ENCODE results near the gene SDCCAG8. TPM values are rescaled to one million over a fixed set of nuclear protein-coding genes. Genes with fewer than 3 reads are reported as not detected.
A peak's percentile ranks its signal among the peaks of the same experiment; 100 is the strongest.

The SDCCAG8 gene
- total RNA-seq, 1 donor = 42.7 TPM

DNA sequence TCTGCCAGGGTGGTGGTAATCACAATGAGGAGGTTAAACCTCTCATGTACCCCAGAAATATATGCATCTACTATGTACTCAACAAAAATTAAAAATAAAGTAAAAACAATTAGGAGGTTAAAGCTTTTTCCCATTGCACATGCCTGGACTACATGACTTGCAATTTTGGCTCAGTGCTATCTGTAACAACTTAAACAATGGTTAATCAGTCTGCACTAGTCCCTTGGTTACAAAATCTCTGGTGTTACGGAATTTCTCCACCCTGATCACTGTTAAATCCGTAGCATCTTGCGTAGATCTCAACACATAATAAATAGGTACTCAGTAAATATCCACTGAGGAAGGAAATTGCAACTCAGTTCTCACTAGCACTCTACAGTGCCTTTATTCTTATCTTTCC, 66.5 kb downstream of the SDCCAG8 start:
- no peak overlapping the region for H3K4me3 ChIP-seq (ENCODE audit: insufficient read depth, low read length)
- no peak overlapping the region for H3K4me2 ChIP-seq (ENCODE audit: insufficient read depth, low read length)
- H2AFZ ChIP-seq (ENCODE audit: low read length) = no peak overlapping the region
- peaks cover 13% of the 10 kb centered on the region for H3K36me3 ChIP-seq (ENCODE audit: insufficient read depth, low read length)
- H3K79me2 ChIP-seq (ENCODE audit: insufficient read depth, low read length) = no peaks in the 10 kb centered on the region
- H3K9me3 ChIP-seq (ENCODE audit: low read depth, low read length) = no peaks in the 10 kb centered on the region
- TF ChIP-seq, protein P1, sequence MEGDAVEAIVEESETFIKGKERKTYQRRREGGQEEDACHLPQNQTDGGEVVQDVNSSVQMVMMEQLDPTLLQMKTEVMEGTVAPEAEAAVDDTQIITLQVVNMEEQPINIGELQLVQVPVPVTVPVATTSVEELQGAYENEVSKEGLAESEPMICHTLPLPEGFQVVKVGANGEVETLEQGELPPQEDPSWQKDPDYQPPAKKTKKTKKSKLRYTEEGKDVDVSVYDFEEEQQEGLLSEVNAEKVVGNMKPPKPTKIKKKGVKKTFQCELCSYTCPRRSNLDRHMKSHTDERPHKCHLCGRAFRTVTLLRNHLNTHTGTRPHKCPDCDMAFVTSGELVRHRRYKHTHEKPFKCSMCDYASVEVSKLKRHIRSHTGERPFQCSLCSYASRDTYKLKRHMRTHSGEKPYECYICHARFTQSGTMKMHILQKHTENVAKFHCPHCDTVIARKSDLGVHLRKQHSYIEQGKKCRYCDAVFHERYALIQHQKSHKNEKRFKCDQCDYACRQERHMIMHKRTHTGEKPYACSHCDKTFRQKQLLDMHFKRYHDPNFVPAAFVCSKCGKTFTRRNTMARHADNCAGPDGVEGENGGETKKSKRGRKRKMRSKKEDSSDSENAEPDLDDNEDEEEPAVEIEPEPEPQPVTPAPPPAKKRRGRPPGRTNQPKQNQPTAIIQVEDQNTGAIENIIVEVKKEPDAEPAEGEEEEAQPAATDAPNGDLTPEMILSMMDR (IDR thresholded peaks at IDR 0.05; ENCODE audit: extremely low read depth, low read depth, low read length) = no peak
- no peak overlapping the region for H3K27ac ChIP-seq (ENCODE audit: low read depth, low read length)
- H3K27me3 ChIP-seq (ENCODE audit: insufficient read depth, low read length) = no peaks in the 10 kb centered on the region
- H4K20me1 ChIP-seq (ENCODE audit: insufficient read depth, low read length) = no peaks in the 10 kb centered on the region
- peaks cover 3% of the 10 kb centered on the region for H3K4me1 ChIP-seq (ENCODE audit: insufficient read depth, low read length)
- no peak for DNase-seq (ENCODE audit: insufficient read length, low spot score, missing footprints)

DNA sequence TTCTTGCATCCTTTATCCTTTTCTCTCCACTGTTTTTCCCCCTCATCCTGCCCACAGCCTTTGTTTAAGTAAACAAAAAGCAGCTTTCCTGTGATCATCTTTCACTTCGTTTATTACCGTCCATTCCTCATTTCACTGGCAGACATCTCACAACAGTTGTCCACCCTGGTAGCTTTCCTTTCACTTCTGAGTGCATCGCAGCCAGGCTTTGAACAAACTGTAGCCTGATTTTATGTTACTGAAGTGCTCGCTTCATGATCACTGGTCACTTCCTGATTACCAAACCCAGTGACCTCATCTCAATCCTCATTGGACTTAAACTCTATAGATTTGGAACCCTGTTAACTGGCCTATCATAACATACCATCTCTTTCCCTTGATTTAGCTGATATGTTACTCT, 67.7 kb downstream of the SDCCAG8 start:
- no peaks in the 10 kb centered on the region for H3K27me3 ChIP-seq (ENCODE audit: insufficient read depth, low read length)
- no peaks in the 10 kb centered on the region for H4K20me1 ChIP-seq (ENCODE audit: insufficient read depth, low read length)
- peaks cover 2% of the 10 kb centered on the region for H3K36me3 ChIP-seq (ENCODE audit: insufficient read depth, low read length)
- TF ChIP-seq, protein P1 (IDR thresholded peaks at IDR 0.05; ENCODE audit: extremely low read depth, low read depth, low read length) = no peak
- DNase-seq (ENCODE audit: insufficient read length, low spot score, missing footprints) = peak; percentile 42
- peak overlapping the region; percentile 12 for H2AFZ ChIP-seq (ENCODE audit: low read length)
- no peak overlapping the region for H3K4me3 ChIP-seq (ENCODE audit: insufficient read depth, low read length)
- H3K9me3 ChIP-seq (ENCODE audit: low read depth, low read length) = no peaks in the 10 kb centered on the region
- H3K79me2 ChIP-seq (ENCODE audit: insufficient read depth, low read length) = no peaks in the 10 kb centered on the region
- H3K4me1 ChIP-seq (ENCODE audit: insufficient read depth, low read length) = peaks cover 3% of the 10 kb centered on the region
- no peak overlapping the region for H3K27ac ChIP-seq (ENCODE audit: low read depth, low read length)
- H3K4me2 ChIP-seq (ENCODE audit: insufficient read depth, low read length) = no peak overlapping the region

DNA sequence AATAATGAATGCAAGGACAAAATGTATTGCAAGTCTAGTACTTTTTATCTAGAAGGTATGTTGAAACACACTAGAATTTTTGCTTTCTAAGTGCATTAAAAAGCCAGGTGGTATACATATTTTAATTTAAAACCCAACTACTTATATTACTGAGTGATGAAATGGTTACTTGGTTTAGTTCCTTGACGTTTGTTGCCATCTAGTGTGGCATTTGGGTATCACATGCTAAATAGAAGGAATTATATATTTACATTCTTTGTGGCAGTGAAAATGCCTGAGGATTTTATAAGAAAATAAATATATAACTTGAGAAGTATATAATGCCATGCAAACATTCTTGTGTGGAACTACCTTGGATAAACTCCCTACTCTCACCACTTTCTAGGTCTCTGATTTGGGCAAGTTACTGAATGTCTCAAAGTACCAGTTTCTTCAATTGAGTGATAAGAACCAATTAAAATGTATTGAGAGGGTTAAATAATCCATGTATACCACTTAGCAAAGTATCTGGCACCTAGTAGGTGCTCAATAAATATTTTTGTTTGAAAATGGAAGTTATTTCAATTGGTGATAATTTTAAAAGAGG, 69.6 kb downstream of the SDCCAG8 start:
- no peak for DNase-seq (ENCODE audit: insufficient read length, low spot score, missing footprints)
- peaks cover 3% of the 10 kb centered on the region for H3K4me1 ChIP-seq (ENCODE audit: insufficient read depth, low read length)
- no peaks in the 10 kb centered on the region for H4K20me1 ChIP-seq (ENCODE audit: insufficient read depth, low read length)
- H3K27ac ChIP-seq (ENCODE audit: low read depth, low read length) = no peak overlapping the region
- H2AFZ ChIP-seq (ENCODE audit: low read length) = no peak overlapping the region
- H3K36me3 ChIP-seq (ENCODE audit: insufficient read depth, low read length) = peaks cover 1% of the 10 kb centered on the region
- H3K9me3 ChIP-seq (ENCODE audit: low read depth, low read length) = no peaks in the 10 kb centered on the region
- H3K79me2 ChIP-seq (ENCODE audit: insufficient read depth, low read length) = no peaks in the 10 kb centered on the region
- TF ChIP-seq, protein P1 (IDR thresholded peaks at IDR 0.05; ENCODE audit: extremely low read depth, low read depth, low read length) = peak; percentile 71
- H3K4me2 ChIP-seq (ENCODE audit: insufficient read depth, low read length) = no peak overlapping the region
- no peak overlapping the region for H3K4me3 ChIP-seq (ENCODE audit: insufficient read depth, low read length)
- no peaks in the 10 kb centered on the region for H3K27me3 ChIP-seq (ENCODE audit: insufficient read depth, low read length)

DNA sequence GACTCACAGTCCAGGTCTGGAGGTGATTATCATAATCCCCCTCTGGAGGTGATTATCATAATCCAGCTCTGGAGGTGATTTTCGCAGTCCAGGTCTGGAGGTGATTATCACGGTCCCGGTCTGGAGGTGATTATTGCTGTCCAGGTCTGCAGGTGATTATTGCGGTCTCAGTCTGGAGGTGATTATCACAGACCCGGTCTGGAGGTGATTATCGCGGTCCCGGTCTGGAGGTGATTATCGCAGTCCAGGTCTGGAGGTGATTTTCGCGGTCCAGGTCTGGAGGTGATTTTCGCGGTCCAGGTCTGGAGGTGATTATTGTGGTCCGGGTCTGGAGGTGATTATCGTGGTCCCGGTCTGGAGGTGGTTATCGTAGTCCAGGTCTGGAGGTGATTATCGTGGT, 76.6 kb downstream of the SDCCAG8 start:
- no peaks in the 10 kb centered on the region for H3K79me2 ChIP-seq (ENCODE audit: insufficient read depth, low read length)
- peaks cover 38% of the 10 kb centered on the region for H3K36me3 ChIP-seq (ENCODE audit: insufficient read depth, low read length)
- no peak for DNase-seq (ENCODE audit: insufficient read length, low spot score, missing footprints)
- no peaks in the 10 kb centered on the region for H3K27me3 ChIP-seq (ENCODE audit: insufficient read depth, low read length)
- no peak overlapping the region for H3K4me2 ChIP-seq (ENCODE audit: insufficient read depth, low read length)
- H2AFZ ChIP-seq (ENCODE audit: low read length) = no peak overlapping the region
- H3K4me3 ChIP-seq (ENCODE audit: insufficient read depth, low read length) = no peak overlapping the region
- H3K4me1 ChIP-seq (ENCODE audit: insufficient read depth, low read length) = no peaks in the 10 kb centered on the region
- TF ChIP-seq, protein P1 (IDR thresholded peaks at IDR 0.05; ENCODE audit: extremely low read depth, low read depth, low read length) = no peak
- no peaks in the 10 kb centered on the region for H3K9me3 ChIP-seq (ENCODE audit: low read depth, low read length)
- H3K27ac ChIP-seq (ENCODE audit: low read depth, low read length) = no peak overlapping the region
- H4K20me1 ChIP-seq (ENCODE audit: insufficient read depth, low read length) = no peaks in the 10 kb centered on the region
